Measurements from ENCODE around the gene MT1A.

Gene MT1A

GRCh38 chr16:56610609-56611111 lies 27.8 kb upstream of the MT1A start:
- peak overlapping the region; percentile 91 for H3K4me3 ChIP-seq (ENCODE audit: low read depth, low read length)
- no peak for TF ChIP-seq CTCF (IDR thresholded peaks at IDR 0.05; ENCODE audit: low read depth, low read length)

GRCh38 chr16:56611281-56611833 lies 27.1 kb upstream of the MT1A start:
- no peak overlapping the region for H3K4me3 ChIP-seq (ENCODE audit: low read depth, low read length)
- no peak for TF ChIP-seq CTCF (IDR thresholded peaks at IDR 0.05; ENCODE audit: low read depth, low read length)

- H3K4me3 ChIP-seq (ENCODE audit: low read depth, low read length) = peak overlapping the region; percentile 20; the same call in 1 of the 2 replicates
- no peak for TF ChIP-seq CTCF (IDR thresholded peaks at IDR 0.05; ENCODE audit: low read depth, low read length)
These were observed 24.8 kb upstream of the MT1A start for GRCh38 chr16:56613706-56614105.

- TF ChIP-seq CTCF (IDR thresholded peaks at IDR 0.05; ENCODE audit: low read depth, low read length) = no peak
- H3K4me3 ChIP-seq (ENCODE audit: low read depth, low read length) = no peak overlapping the region
These were observed 23.9 kb upstream of the MT1A start for GRCh38 chr16:56614549-56614991.

GRCh38 chr16:56615353-56615752 lies 23.1 kb upstream of the MT1A start:
- no peak for TF ChIP-seq CTCF (IDR thresholded peaks at IDR 0.05; ENCODE audit: low read depth, low read length)
- no peak overlapping the region for H3K4me3 ChIP-seq (ENCODE audit: low read depth, low read length)

- TF ChIP-seq CTCF (IDR thresholded peaks at IDR 0.05; ENCODE audit: low read depth, low read length) = no peak
- no peak overlapping the region; the same call in 1 of the 2 replicates for H3K4me3 ChIP-seq (ENCODE audit: low read depth, low read length)
These were observed 21.8 kb upstream of the MT1A start for GRCh38 chr16:56616608-56617211.
